ENCODE data around the gene TAF1C.

- TF ChIP-seq CTCF (IDR thresholded peaks at IDR 0.05) (no peak), POLR2A (IDR thresholded peaks at IDR 0.05) (no peak)
These were observed 8.6 kb upstream of the TAF1C start for GRCh38 chr16:84195201-84196093.

All from esophagus squamous epithelium (tissue), 4 donors.